K562 (cell line): ENCODE data around the gene GRIK2. TPM values are rescaled to one million over a fixed set of nuclear protein-coding genes. Genes with fewer than 3 reads are reported as not detected.

Experiments used
- ATAC-seq: fragments of 200-7000 bp; cut with Tn5 transposase; 3 replicates; pipeline ENCODE4 v1.9.1; 2020; ENCODE audit warnings: moderate library complexity
- BruUV-seq: library from RNA; stranded (reverse); fragments of 400-500 nt; replicated peaks from 2 replicates; lab custom pipeline; 2021; lab: Mats Ljungman, UMichigan
- CTCF ChIA-PET: fragments of 300-600 bp; formaldehyde crosslinking; extraction: SDS; loops from one replicate; lab custom pipeline; 2021; ENCODE audit warnings: low intra/inter-chr PET ratio; lab: Yijun Ruan, JAX
- POLR2A ChIA-PET: fragments of 300-600, 350-650 bp; sonication (Branson Sonifier 250); formaldehyde crosslinking; extraction: SDS; loops from one replicate; lab custom pipeline; 2021; ENCODE audit warnings: antibody characterized with exemption, inconsistent platforms; lab: Yijun Ruan, JAX
- DNase-seq, 4 experiments: peaks; one replicate each; pipeline versions ENCODE4 v3.0.0 to v3.0.0-alpha.2; 2011 to 2018; ENCODE audit warnings: low spot score in 3 of 4, mixed read lengths in 3 of 4; ENCODE audit errors: extremely low read depth in 1 of 4
- FAIRE-seq: peaks from 2 replicates; lab custom pipeline; 2011; peaks lifted over from hg19 to GRCh38; lab: Jason Lieb, UNC
- H2AFZ ChIP-seq: 2 replicates; pipeline ENCODE4 v1.6.0; 2011; ENCODE audit warnings: low read depth, low read length, control low read depth, inconsistent platforms
- H3K27ac ChIP-seq: fragments of 200-600 bp; 3 replicates; pipeline ENCODE4 v1.8.0; 2011; ENCODE audit warnings: low read depth, mild to moderate bottlenecking, control low read depth, inconsistent platforms, low read length, moderate library complexity, mixed read lengths; ENCODE audit errors: extremely low read depth
- H3K27me3 ChIP-seq, 2 experiments: fragments of 300-600 bp in 1 of 2; 2 replicates in 1 of 2; 3 replicates in 1 of 2; pipeline versions ENCODE4 v1.6.0 to v1.8.0; 2011; ENCODE audit warnings: inconsistent platforms in 2 of 2, low read length in 2 of 2, mild to moderate bottlenecking in 1 of 2, mixed read lengths in 1 of 2, moderate library complexity in 1 of 2; ENCODE audit not compliant: control insufficient read depth in 2 of 2, insufficient read depth in 2 of 2
- H3K36me3 ChIP-seq: fragments of 300-600 bp; 3 replicates; pipeline ENCODE4 v1.8.0; 2011; ENCODE audit warnings: mild to moderate bottlenecking, low read length, inconsistent platforms; ENCODE audit not compliant: control insufficient read depth, insufficient read depth
- H3K4me1 ChIP-seq, 2 experiments: fragments of 200-600 bp in 1 of 2; replicated peaks in 1 of 2; 2 replicates in 1 of 2; 3 replicates in 1 of 2; pipeline versions ENCODE4 v1.5.1 to v1.8.0; 2011; ENCODE audit warnings: inconsistent platforms in 2 of 2, low read length in 2 of 2, mild to moderate bottlenecking in 1 of 2, mixed read lengths in 1 of 2, moderate library complexity in 1 of 2; ENCODE audit not compliant: control insufficient read depth in 2 of 2, insufficient read depth in 2 of 2
- H3K4me2 ChIP-seq: 2 replicates; pipeline ENCODE4 v1.6.1; 2011; ENCODE audit warnings: low read length, control low read depth, inconsistent platforms, mixed read lengths; ENCODE audit not compliant: insufficient read depth
- H3K4me3 ChIP-seq: fragments of 200-600 bp; sonication (generic), shearing (Covaris generic); 2 replicates; pipeline ENCODE4 v1.5.1; 2016; ENCODE audit warnings: control low read depth, inconsistent platforms
- H3K79me2 ChIP-seq: fragments of 200-600 bp; 3 replicates; pipeline ENCODE4 v1.8.0; 2011; ENCODE audit warnings: low read length, inconsistent platforms; ENCODE audit not compliant: control insufficient read depth, insufficient read depth
- H3K9ac ChIP-seq, 2 experiments: 2 replicates each; pipeline versions ENCODE4 v1.6.0 to v1.6.1; 2011; ENCODE audit warnings: low read depth in 2 of 2, low read length in 2 of 2, control low read depth in 1 of 2, inconsistent platforms in 1 of 2, mild to moderate bottlenecking in 1 of 2, mixed read lengths in 1 of 2; ENCODE audit not compliant: insufficient read depth in 1 of 2
- H3K9me1 ChIP-seq: one replicate; pipeline ENCODE4 v1.6.0; 2011; ENCODE audit warnings: inconsistent platforms, mild to moderate bottlenecking, low read length, moderate library complexity; ENCODE audit not compliant: control insufficient read depth, insufficient read depth
- H3K9me3 ChIP-seq: replicated peaks from 2 replicates; pipeline ENCODE4 v1.5.1; 2011; ENCODE audit warnings: low read depth, low read length, inconsistent platforms; ENCODE audit not compliant: control insufficient read depth, insufficient read depth
- H4K20me1 ChIP-seq: replicated peaks from 2 replicates; pipeline ENCODE4 v1.6.1; 2011; ENCODE audit warnings: low read length, inconsistent platforms, mixed read lengths; ENCODE audit not compliant: control insufficient read depth, insufficient read depth
- DEAF1 ChIP-seq: fragments of 450-650 bp; formaldehyde crosslinking; IDR thresholded peaks from 2 replicates; pipeline ENCODE4 v1.4.0; 2020; ENCODE audit warnings: mild to moderate bottlenecking, moderate library complexity
- ELF1 ChIP-seq: fragments of 200-800 bp; sonication (Bioruptor generic); IDR thresholded peaks from 2 replicates; pipeline ENCODE4 v1.6.1; 2016; ENCODE audit warnings: missing genetic modification characterization, missing compliant biosample characterization
- HIVEP1 ChIP-seq: fragments of 250-450 bp; sonication (Bioruptor Pico); IDR thresholded peaks from 2 replicates; pipeline ENCODE4 v1.4.0; 2020; ENCODE audit warnings: mild to moderate bottlenecking
- HNRNPL ChIP-seq: fragments of 200-400 bp; formaldehyde crosslinking; IDR thresholded peaks from 2 replicates; pipeline ENCODE4 v1.6.1; 2017; ENCODE audit warnings: low read depth, mild to moderate bottlenecking, low read length
- KLF6 ChIP-seq: fragments of 250-450 bp; sonication (Bioruptor Pico); IDR thresholded peaks from 2 replicates; pipeline ENCODE4 v1.4.0; 2020; ENCODE audit warnings: mild to moderate bottlenecking, moderate library complexity, borderline replicate concordance
- TARDBP ChIP-seq: fragments of 450-650 bp; IDR thresholded peaks from 2 replicates; pipeline ENCODE4 v1.6.1; 2016
- ZBTB12 ChIP-seq: fragments of 250-450 bp; sonication (Bioruptor Pico); IDR thresholded peaks from 2 replicates; pipeline ENCODE4 v1.4.0; 2020
- ZNF140 ChIP-seq: fragments of 250-450 bp; sonication (Bioruptor Pico); IDR thresholded peaks from 2 replicates; pipeline ENCODE4 v1.8.0; 2021; ENCODE audit warnings: moderate library complexity, mild to moderate bottlenecking, inconsistent platforms
- WGBS: fragments of 100-300 bp; shearing (Covaris generic); methylation state at CpG from one replicate; pipeline ENCODE4 v1.1.6; 2016; ENCODE audit warnings: low coverage, mixed read lengths; ENCODE audit not compliant: insufficient coverage; ENCODE audit errors: missing lambda C conversion rate; 5-methylcytosine and 5-hydroxymethylcytosine counted together
- in situ Hi-C: fragments of 300-500 bp; cut with MboI; formaldehyde crosslinking; loops from 4 replicates; pipeline ENCODE4 v1.15.0; 2018; ENCODE audit warnings: inconsistent platforms, mixed read lengths
- intact Hi-C: fragments of 100-400 bp; cut with micrococcal nuclease; formaldehyde crosslinking; loops from 2 replicates; pipeline ENCODE4 v1.14.2; 2022
- polyA plus RNA-seq, 8 experiments: library from polyadenylated mRNA; depleted of rRNA in 4 of 8; stranded (reverse) in 5 of 8; unstranded in 3 of 8; fragments of >200 nt; fragmentation: Nextera tagmentation in 2 of 8; fragmentation: Illumina TruSeq in 1 of 8; extraction: Ambion mirVana in 2 of 8; extraction: Trizol in 1 of 8; gene quantifications; 2 replicates each; pipeline versions ENCODE4 v1.2.1 to v1.2.3, GENCODE V29; 2011 to 2014; ENCODE audit warnings: inconsistent platforms in 1 of 8, missing spikeins in 1 of 8
- total RNA-seq, 7 experiments: library from RNA; depleted of rRNA in 6 of 7; stranded (reverse); fragments of >200 nt in 6 of 7; fragmentation: Illumina TruSeq in 2 of 7; extraction: Trizol in 2 of 7; gene quantifications; 2 replicates each; pipeline versions ENCODE4 v1.2.1 to v1.2.3, GENCODE V29; 2011 to 2021; ENCODE audit warnings: low replicate concordance in 1 of 7
- TF ChIP-seq, protein P1 (sequence below): sonication (generic); formaldehyde crosslinking; IDR thresholded peaks from 2 replicates; pipeline ENCODE4 v1.8.0; 2022; ENCODE audit warnings: mild to moderate bottlenecking, missing genetic modification reagents, borderline replicate concordance
- TF ChIP-seq, protein P2 (sequence below): fragments of 250-450 bp; sonication (Bioruptor Pico); IDR thresholded peaks from 2 replicates; pipeline ENCODE4 v1.4.0; 2020; ENCODE audit warnings: mild to moderate bottlenecking

GRIK2 gene
- total and polyA plus RNA-seq, 9 of the 15 experiments (the other 6 are each of a cell fraction or from before 2014, with no cell fraction given), result not detected

DNA sequence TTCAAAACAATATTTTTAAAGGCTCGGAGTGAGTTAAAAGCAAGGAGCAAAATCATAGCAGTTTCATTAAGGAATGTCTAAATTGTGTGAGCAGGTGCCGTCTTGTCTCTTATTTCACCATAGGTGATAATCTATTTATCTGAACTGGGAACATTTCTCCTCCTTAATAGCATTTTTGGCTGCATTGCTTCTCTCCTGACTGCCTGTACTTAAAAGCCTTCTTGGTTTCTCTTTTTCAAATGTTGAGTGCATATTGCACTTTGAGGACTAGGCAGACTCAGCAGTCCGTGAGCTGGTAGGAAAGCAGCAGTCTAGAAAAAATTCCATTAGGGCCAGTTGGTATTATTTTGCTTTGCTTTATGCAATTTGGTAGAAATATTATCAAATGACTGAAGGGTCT lies 645.9 kb downstream of the GRIK2 start:
- 0% methylated on average over 3 of the region's 3 CpGs for WGBS
- no TSS peak for BruUV-seq
- ATAC-seq, result no peak
- no peaks in the 10 kb centered on the region for H4K20me1 ChIP-seq
- FAIRE-seq, result no peak
- H3K4me2 ChIP-seq, result no peak overlapping the region
- no peak overlapping the region for H2AFZ ChIP-seq
- no peaks in the 10 kb centered on the region for H3K79me2 ChIP-seq
- H3K9ac ChIP-seq, result no peak overlapping the region
- DNase-seq, result no peak
- no peaks in the 10 kb centered on the region for H3K9me1 ChIP-seq
- H3K27ac ChIP-seq, result no peak overlapping the region
- H3K4me1 ChIP-seq, result no peaks in the 10 kb centered on the region
- no peaks in the 10 kb centered on the region for H3K36me3 ChIP-seq
- H3K27me3 ChIP-seq, result no peaks in the 10 kb centered on the region
- intact Hi-C loops, result no loop called here
- ChIA-PET POLR2A (no interaction called here), CTCF (no interaction called here)
- H3K4me3 ChIP-seq, result no peak overlapping the region
- in situ Hi-C loops, result no loop called here
- H3K9me3 ChIP-seq, result 0 out of 2 replicates have a peak, but pooled peaks cover 2% of the 10 kb centered on the region
- no peak for TF ChIP-seq KLF6 (CRISPR knock-in tag)
- no peak for TF ChIP-seq ELF1 (tag)
- TF ChIP-seq DEAF1, result no peak
- no peak for TF ChIP-seq TARDBP
- no peak for TF ChIP-seq HIVEP1 (CRISPR knock-in tag)
- TF ChIP-seq, protein P1, sequence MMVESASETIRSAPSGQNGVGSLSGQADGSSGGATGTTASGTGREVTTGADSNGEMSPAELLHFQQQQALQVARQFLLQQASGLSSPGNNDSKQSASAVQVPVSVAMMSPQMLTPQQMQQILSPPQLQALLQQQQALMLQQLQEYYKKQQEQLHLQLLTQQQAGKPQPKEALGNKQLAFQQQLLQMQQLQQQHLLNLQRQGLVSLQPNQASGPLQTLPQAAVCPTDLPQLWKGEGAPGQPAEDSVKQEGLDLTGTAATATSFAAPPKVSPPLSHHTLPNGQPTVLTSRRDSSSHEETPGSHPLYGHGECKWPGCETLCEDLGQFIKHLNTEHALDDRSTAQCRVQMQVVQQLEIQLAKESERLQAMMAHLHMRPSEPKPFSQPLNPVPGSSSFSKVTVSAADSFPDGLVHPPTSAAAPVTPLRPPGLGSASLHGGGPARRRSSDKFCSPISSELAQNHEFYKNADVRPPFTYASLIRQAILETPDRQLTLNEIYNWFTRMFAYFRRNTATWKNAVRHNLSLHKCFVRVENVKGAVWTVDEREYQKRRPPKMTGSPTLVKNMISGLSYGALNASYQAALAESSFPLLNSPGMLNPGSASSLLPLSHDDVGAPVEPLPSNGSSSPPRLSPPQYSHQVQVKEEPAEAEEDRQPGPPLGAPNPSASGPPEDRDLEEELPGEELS (CRISPR knock-in tag), result no peak
- TF ChIP-seq, protein P2, sequence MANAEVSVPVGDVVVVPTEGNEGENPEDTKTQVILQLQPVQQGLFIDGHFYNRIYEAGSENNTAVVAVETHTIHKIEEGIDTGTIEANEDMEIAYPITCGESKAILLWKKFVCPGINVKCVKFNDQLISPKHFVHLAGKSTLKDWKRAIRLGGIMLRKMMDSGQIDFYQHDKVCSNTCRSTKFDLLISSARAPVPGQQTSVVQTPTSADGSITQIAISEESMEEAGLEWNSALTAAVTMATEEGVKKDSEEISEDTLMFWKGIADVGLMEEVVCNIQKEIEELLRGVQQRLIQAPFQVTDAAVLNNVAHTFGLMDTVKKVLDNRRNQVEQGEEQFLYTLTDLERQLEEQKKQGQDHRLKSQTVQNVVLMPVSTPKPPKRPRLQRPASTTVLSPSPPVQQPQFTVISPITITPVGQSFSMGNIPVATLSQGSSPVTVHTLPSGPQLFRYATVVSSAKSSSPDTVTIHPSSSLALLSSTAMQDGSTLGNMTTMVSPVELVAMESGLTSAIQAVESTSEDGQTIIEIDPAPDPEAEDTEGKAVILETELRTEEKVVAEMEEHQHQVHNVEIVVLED (CRISPR knock-in tag), result no peak
- no peak for TF ChIP-seq HNRNPL
- TF ChIP-seq ZBTB12, result no peak
- TF ChIP-seq ZNF140 (CRISPR knock-in tag), result no peak
- TF ChIP-seq, all 486 proteins: peak for 0
